ENCODE measurements around the gene LIPC.

Gene LIPC

DNA sequence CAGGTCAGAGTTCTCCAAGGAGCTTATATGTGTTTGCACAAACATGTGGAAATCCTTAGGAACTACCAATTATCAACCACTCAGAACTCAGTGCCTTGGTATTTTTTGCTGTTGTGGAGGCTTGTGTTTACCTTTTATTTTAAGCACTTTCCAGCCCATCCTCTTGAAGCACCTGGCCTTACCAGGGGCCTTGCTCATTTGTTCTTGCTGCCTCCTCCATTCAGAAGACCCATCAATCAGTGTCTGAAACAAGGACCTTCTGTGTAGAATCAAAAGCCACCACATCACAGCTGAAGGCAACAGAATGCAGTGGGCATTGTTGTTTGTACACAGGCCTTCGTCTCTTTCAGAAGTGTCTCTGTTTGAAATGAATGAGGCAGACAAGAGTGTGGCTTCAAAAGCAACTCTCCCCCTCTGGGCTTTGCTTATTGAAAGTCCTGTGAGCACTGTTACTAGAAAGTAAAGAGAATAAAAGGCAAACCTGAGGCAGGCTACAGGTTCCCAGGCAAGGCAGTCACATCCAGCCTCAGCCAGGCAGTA is 24.5 kb upstream of the LIPC start:
- no peak overlapping the region for H3K4me3 ChIP-seq (ENCODE audit: low read length)
- H3K4me1 ChIP-seq (ENCODE audit: insufficient read depth, low read length) = no peaks in the 10 kb centered on the region
- H3K27me3 ChIP-seq (ENCODE audit: insufficient read depth, low read length) = no peaks in the 10 kb centered on the region
- H3K9ac ChIP-seq (ENCODE audit: low read depth, low read length) = no peak overlapping the region
- no peaks in the 10 kb centered on the region for H3K36me3 ChIP-seq (ENCODE audit: insufficient read depth, low read depth, low read length)
- H3K27ac ChIP-seq (ENCODE audit: low read length) = no peak overlapping the region
- no peaks in the 10 kb centered on the region for H3K9me3 ChIP-seq (ENCODE audit: insufficient read depth, low read depth, low read length)

DNA sequence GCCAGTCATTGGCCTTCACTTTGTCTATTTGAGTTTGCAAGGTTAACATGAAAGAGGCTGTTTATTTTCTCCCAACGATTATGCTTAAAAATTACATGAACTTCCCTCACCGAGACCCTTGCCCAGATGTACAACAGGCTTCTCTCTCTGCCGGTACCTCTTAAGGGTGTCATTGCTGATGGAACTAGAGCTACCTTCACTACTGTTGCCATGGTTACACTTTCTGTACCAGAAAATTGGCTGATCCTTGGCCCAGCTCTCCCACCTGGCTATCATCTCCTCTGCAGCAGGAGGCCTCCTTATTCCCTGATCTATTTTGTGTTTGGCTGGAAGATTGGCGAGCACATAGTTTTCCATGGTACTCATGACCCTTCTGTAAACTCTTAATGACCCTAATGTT is 24.0 kb upstream of the LIPC start:
- H3K9me3 ChIP-seq (ENCODE audit: insufficient read depth, low read depth, low read length) = no peaks in the 10 kb centered on the region
- H3K9ac ChIP-seq (ENCODE audit: low read depth, low read length) = no peak overlapping the region
- no peak overlapping the region for H3K4me3 ChIP-seq (ENCODE audit: low read length)
- no peaks in the 10 kb centered on the region for H3K27me3 ChIP-seq (ENCODE audit: insufficient read depth, low read length)
- H3K36me3 ChIP-seq (ENCODE audit: insufficient read depth, low read depth, low read length) = no peaks in the 10 kb centered on the region
- no peaks in the 10 kb centered on the region for H3K4me1 ChIP-seq (ENCODE audit: insufficient read depth, low read length)
- no peak overlapping the region for H3K27ac ChIP-seq (ENCODE audit: low read length)

DNA sequence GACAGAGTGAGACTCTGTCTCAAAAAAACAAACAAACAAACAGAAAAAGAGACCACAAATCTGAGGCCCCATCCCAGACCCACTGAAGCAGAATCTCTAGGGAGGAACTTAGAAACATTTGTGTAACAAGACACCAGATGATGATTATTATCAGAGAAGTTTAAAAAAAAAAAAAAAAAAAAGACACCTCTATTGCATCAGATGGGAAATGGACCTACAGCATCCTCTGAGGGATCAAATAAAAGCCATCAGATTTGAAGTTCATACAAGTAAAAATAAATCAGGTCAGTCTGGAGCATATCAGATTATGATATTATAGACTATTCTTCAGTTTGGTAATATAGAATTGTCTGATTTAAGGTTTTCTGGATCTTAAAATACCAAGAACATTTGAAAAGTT is 21.9 kb upstream of the LIPC start:
- H3K27ac ChIP-seq (ENCODE audit: low read length) = no peak overlapping the region

DNA sequence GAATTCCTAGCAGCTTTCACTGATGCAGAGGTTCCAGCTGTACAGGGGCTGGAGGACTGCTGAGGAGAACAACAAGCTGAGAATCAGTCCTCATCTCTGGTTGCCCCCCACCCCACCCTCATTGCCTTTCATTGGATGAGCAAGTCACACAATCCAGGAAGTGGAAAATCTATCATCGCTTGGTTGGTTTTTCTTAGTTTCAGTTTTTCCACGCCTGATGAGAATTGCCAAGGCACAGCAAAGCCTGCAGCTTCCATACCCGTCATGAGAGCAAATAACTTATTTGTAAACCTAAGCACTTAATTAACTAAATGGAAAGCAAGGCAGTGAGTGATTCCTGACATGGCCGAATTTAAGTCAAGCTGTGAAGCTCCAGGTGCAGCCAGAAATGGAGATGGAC is 21.4 kb upstream of the LIPC start:
- H3K27ac ChIP-seq (ENCODE audit: low read length) = no peak overlapping the region
- no peaks in the 10 kb centered on the region for H3K4me1 ChIP-seq (ENCODE audit: insufficient read depth, low read length)
- no peaks in the 10 kb centered on the region for H3K36me3 ChIP-seq (ENCODE audit: insufficient read depth, low read depth, low read length)
- H3K4me3 ChIP-seq (ENCODE audit: low read length) = no peak overlapping the region
- no peak overlapping the region for H3K9ac ChIP-seq (ENCODE audit: low read depth, low read length)
- no peaks in the 10 kb centered on the region; the same call in 1 of the 2 replicates for H3K9me3 ChIP-seq (ENCODE audit: insufficient read depth, low read depth, low read length)
- H3K27me3 ChIP-seq (ENCODE audit: insufficient read depth, low read length) = no peaks in the 10 kb centered on the region

More for the DNA sequence above, 21.9 kb upstream of the LIPC start:
- Histone ChIP-seq H3K4me3 (ENCODE audit: low read length) (no peak overlapping the region), H3K9ac (ENCODE audit: low read depth, low read length) (no peak overlapping the region), H3K4me1 (ENCODE audit: insufficient read depth, low read length) (no peaks in the 10 kb centered on the region), H3K27me3 (ENCODE audit: insufficient read depth, low read length) (no peaks in the 10 kb centered on the region), H3K9me3 (ENCODE audit: insufficient read depth, low read depth, low read length) (no peaks in the 10 kb centered on the region), H3K36me3 (ENCODE audit: insufficient read depth, low read depth, low read length) (no peaks in the 10 kb centered on the region)

DNA sequence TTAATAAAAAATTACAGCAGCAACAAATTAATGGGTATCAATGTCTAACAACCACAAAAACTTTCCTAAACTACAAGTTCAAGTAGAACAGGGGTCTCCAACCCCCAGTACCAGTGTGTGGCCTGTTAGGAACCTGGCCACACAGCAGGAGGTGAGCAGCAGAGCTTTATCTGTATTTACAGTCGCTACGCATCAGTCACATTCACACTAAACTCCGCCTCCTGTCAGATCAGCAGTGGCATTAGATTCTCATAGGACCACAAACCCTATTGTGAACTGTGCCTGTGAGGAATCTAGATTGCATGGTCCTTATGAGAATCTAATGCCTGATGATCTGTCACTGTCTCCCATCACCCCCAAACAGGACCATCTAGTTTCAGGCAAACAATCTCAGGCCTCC is 18.5 kb upstream of the LIPC start:
- no peak overlapping the region for H3K9ac ChIP-seq (ENCODE audit: low read depth, low read length)
- H3K36me3 ChIP-seq (ENCODE audit: insufficient read depth, low read depth, low read length) = no peaks in the 10 kb centered on the region
- H3K9me3 ChIP-seq (ENCODE audit: insufficient read depth, low read depth, low read length) = no peaks in the 10 kb centered on the region; the same call in 1 of the 2 replicates
- no peak overlapping the region for H3K27ac ChIP-seq (ENCODE audit: low read length)
- no peak overlapping the region for H3K4me3 ChIP-seq (ENCODE audit: low read length)
- H3K4me1 ChIP-seq (ENCODE audit: insufficient read depth, low read length) = no peaks in the 10 kb centered on the region
- no peaks in the 10 kb centered on the region for H3K27me3 ChIP-seq (ENCODE audit: insufficient read depth, low read length)

DNA sequence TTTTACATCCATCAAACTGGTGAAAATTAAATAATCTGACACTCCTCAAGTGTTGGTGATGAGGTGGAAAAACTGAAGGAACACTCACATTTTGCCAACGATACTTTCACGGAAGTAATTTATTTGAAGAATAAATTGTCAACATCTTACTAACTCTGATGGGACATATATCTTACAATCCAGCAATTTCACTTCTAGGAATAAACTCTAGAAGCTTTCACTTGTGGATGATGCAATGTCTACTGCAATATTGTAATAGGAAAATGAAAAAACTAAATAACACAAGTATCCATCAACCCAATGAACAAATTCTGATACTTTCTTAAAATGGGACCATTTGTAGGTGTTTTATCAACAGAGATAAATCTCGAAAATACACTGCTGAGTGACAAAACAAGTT is 16.2 kb upstream of the LIPC start:
- no peaks in the 10 kb centered on the region for H3K4me1 ChIP-seq (ENCODE audit: insufficient read depth, low read length)
- no peak overlapping the region for H3K9ac ChIP-seq (ENCODE audit: low read depth, low read length)
- H3K27me3 ChIP-seq (ENCODE audit: insufficient read depth, low read length) = no peaks in the 10 kb centered on the region
- no peaks in the 10 kb centered on the region; the same call in 1 of the 2 replicates for H3K9me3 ChIP-seq (ENCODE audit: insufficient read depth, low read depth, low read length)
- H3K27ac ChIP-seq (ENCODE audit: low read length) = no peak overlapping the region
- H3K36me3 ChIP-seq (ENCODE audit: insufficient read depth, low read depth, low read length) = no peaks in the 10 kb centered on the region
- H3K4me3 ChIP-seq (ENCODE audit: low read length) = no peak overlapping the region

DNA sequence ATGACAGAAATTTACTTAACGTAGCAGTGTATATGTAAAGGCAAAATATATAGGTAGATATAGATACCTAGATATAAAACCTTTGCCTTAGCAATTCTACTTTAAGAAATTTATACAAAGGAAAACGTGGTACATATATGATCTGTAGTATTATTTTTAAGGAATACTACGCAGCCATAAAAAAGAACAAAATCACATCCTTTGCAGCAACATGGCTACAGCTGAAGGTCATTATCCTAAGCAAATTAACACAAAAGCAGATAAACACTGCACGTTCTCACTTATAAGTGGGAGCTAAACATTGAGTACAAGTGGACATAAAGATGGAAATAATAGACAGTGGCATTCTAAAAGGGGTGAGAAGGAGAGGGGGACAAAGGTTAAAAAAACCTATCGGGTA is 14.8 kb upstream of the LIPC start:
- Histone ChIP-seq H3K36me3 (ENCODE audit: insufficient read depth, low read depth, low read length) (no peaks in the 10 kb centered on the region), H3K27me3 (ENCODE audit: insufficient read depth, low read length) (no peaks in the 10 kb centered on the region), H3K4me3 (ENCODE audit: low read length) (no peak overlapping the region), H3K9me3 (ENCODE audit: insufficient read depth, low read depth, low read length) (no peaks in the 10 kb centered on the region; the same call in 1 of the 2 replicates), H3K4me1 (ENCODE audit: insufficient read depth, low read length) (no peaks in the 10 kb centered on the region), H3K9ac (ENCODE audit: low read depth, low read length) (no peak overlapping the region), H3K27ac (ENCODE audit: low read length) (no peak overlapping the region)

DNA sequence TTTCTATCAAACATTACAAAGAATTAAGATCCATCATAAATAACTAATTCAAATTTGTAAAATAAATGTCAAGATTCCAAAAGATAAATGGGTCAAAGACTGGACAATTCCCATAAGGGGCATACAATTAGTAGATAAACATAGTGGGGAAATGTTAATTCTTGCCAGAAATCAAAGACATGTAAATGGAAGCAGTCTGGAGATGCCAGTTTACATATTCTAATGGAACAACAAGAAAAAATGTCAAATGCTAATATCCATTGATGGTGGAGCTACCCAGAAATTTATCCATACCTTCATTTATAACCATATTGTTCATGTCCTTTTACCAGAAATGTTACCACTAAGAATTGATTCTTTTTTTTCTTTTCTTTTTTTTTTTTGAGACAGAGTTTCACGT is 13.7 kb upstream of the LIPC start:
- no peaks in the 10 kb centered on the region for H3K36me3 ChIP-seq (ENCODE audit: insufficient read depth, low read depth, low read length)
- no peaks in the 10 kb centered on the region; the same call in 1 of the 2 replicates for H3K9me3 ChIP-seq (ENCODE audit: insufficient read depth, low read depth, low read length)
- H3K27me3 ChIP-seq (ENCODE audit: insufficient read depth, low read length) = no peaks in the 10 kb centered on the region
- H3K4me1 ChIP-seq (ENCODE audit: insufficient read depth, low read length) = no peaks in the 10 kb centered on the region
- no peak overlapping the region for H3K4me3 ChIP-seq (ENCODE audit: low read length)
- H3K9ac ChIP-seq (ENCODE audit: low read depth, low read length) = no peak overlapping the region
- no peak overlapping the region for H3K27ac ChIP-seq (ENCODE audit: low read length)

DNA sequence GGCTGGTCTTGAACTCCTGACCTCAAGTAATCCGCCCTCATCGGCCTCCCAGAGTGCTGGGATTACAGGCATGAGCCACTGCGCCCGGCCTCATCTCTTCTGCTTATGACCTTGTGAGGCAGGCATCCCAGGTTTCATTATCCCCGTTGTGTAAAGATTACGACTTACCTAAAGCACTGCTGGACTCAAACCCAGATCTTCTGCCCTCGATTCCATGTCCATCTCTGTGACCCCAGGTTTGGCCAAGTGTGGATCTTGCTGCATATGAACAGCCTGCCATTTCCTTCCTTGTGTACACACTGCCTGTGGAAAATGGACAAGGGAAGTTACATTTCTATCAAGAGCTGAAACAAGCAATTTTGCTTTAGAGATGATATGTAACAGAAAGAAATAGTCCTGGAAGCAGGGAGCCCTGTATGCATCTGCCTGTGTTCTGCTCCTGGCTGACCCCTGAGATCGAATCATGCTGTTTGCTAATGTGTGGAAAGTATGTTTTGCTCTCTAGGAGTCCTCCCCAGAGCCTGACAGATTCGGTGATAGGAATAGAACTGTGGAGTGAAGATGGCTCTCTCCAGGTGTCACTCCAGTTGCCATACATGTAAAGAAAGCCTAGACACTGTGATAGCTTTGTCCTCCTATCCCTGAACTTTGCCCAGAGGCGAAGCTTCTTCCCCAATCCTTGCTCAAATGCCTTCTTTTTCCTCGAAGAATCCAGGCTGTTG is 11.8 kb upstream of the LIPC start:
- no peak overlapping the region for H3K9ac ChIP-seq (ENCODE audit: low read depth, low read length)

DNA sequence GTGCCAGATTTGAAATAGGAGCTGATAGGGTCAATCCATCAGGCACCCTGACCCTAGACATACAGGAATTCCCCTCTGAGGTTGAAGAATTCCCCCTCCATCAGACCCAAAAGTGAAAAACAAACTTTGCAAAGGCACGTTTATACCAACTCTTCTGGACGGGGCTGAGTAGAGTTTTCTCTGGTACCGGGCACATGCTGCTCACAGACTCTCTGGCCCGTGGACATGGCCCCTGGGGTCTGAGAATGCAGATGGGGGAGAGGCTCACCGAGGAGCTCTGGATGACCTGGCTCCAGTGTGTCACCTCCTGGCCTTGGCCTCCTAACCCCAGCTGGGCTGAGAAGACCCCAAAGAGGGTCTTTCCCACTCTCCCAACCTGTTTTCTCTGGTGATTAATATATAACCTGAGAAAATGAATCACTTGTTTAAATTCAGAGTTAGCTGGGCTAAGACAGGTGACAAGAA is 11.2 kb upstream of the LIPC start:
- Histone ChIP-seq H3K9ac (ENCODE audit: low read depth, low read length) (no peak overlapping the region), H3K27ac (ENCODE audit: low read length) (no peak overlapping the region)

More for the DNA sequence above, 11.8 kb upstream of the LIPC start:
- Histone ChIP-seq H3K4me1 (ENCODE audit: insufficient read depth, low read length) (no peaks in the 10 kb centered on the region), H3K9me3 (ENCODE audit: insufficient read depth, low read depth, low read length) (no peaks in the 10 kb centered on the region; the same call in 1 of the 2 replicates), H3K36me3 (ENCODE audit: insufficient read depth, low read depth, low read length) (no peaks in the 10 kb centered on the region), H3K4me3 (ENCODE audit: low read length) (no peak overlapping the region), H3K27ac (ENCODE audit: low read length) (no peak overlapping the region), H3K27me3 (ENCODE audit: insufficient read depth, low read length) (no peaks in the 10 kb centered on the region)

DNA sequence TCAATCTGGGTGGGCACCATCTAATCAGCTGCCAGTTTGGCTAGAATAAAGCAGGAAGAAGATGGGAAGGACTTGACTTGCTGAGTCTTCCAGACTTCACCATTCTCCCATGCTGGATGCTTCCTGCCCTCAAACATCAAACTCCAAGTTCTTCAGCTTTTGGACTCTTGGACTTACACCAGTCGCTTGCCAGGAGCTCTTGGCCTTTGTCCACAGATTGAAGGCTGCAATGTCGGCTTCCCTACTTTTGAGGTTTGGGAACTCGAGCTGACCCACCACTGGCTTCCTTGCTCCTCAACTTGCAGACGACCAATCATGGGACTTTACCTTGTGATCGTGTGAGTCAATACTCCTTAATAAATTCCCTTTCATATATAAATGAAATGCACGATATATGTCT is 8.6 kb upstream of the LIPC start:
- no peaks in the 10 kb centered on the region for H3K27me3 ChIP-seq (ENCODE audit: insufficient read depth, low read length)
- H3K9me3 ChIP-seq (ENCODE audit: insufficient read depth, low read depth, low read length) = no peaks in the 10 kb centered on the region

More for the DNA sequence above, 11.2 kb upstream of the LIPC start:
- Histone ChIP-seq H3K9me3 (ENCODE audit: insufficient read depth, low read depth, low read length) (no peaks in the 10 kb centered on the region), H3K36me3 (ENCODE audit: insufficient read depth, low read depth, low read length) (no peaks in the 10 kb centered on the region), H3K4me1 (ENCODE audit: insufficient read depth, low read length) (no peaks in the 10 kb centered on the region), H3K4me3 (ENCODE audit: low read length) (no peak overlapping the region), H3K27me3 (ENCODE audit: insufficient read depth, low read length) (no peaks in the 10 kb centered on the region)

More for the DNA sequence above, 8.6 kb upstream of the LIPC start:
- H3K4me3 ChIP-seq (ENCODE audit: low read length) = no peak overlapping the region
- no peaks in the 10 kb centered on the region for H3K4me1 ChIP-seq (ENCODE audit: insufficient read depth, low read length)
- H3K27ac ChIP-seq (ENCODE audit: low read length) = no peak overlapping the region
- no peaks in the 10 kb centered on the region for H3K36me3 ChIP-seq (ENCODE audit: insufficient read depth, low read depth, low read length)
- no peak overlapping the region for H3K9ac ChIP-seq (ENCODE audit: low read depth, low read length)
